ENCODE data around the gene ZFR2. TPM values are rescaled to one million over a fixed set of nuclear protein-coding genes. Genes with fewer than 3 reads are reported as not detected.

The ZFR2 gene
- total and polyA plus RNA-seq, 4 donors, result not detected

DNA sequence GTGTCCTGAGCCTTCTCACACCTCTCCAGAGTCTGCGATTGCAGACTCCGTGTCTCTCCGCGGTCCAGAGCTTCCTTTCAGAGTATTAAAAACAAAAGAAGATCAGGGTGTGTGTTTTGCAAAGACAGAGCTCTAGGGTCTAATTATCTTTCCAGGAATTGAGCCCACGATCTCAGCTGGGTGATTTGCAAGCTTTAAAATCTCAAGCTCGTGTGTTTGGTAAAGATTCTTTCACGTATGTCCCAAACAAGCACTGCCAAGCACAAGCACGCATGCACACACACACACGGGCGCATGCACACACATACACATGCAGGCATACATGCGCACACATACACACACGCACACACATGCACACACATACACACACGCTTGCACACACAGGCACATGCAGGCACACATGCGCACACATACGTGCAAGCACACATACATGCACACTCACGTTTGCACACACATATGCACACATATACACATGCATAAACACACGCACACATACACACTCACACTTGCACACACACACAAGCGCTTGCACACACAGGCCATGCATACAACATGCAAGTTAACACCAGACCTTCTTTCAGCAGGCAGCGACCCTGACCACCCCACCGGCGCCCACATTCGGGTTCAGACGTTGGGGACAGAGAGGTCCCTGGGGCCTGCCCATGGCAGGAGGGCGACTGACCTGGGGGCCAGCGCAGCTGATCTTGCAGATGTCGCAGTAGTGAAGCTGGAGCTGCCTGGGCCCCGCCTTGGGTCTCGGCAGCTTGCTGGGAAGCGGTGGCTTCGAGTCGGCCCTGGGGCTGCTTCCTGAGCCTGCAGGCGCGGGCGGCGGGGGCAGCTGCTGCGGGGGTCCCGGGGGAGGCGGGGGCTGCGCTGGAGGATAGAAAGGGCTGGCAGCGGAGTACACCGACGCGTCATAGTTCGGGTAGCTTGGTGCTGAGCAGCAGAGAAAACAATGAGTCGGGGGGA, 37.9 kb downstream of the ZFR2 start:
- Histone ChIP-seq H3K36me3 (ENCODE audit: control insufficient read depth in 4 of 4, insufficient read depth in 3 of 4, low read depth in 1 of 4, low read length in 3 of 4) (no peaks in the 10 kb centered on the region), H3K4me1 (ENCODE audit: control insufficient read depth in 4 of 4, insufficient read depth in 4 of 4, low read length in 3 of 4) (no peaks in the 10 kb centered on the region), H3K27me3 (ENCODE audit: control insufficient read depth in 4 of 4, insufficient read depth in 4 of 4, low read length in 3 of 4) (no peaks in the 10 kb centered on the region), H3K9ac (ENCODE audit: low read depth in 1 of 2, low read length in 2 of 2) (no peak overlapping the region), H3K4me3 (ENCODE audit: low read depth in 1 of 3, low read length in 3 of 3) (no peak overlapping the region), H3K27ac (ENCODE audit: low read depth in 1 of 2, low read length in 2 of 2) (no peak overlapping the region), H3K9me3 (ENCODE audit: control insufficient read depth in 4 of 4, low read length in 3 of 4) (no peaks in the 10 kb centered on the region)
- TF ChIP-seq RXRA (IDR thresholded peaks at IDR 0.05) (no peak), FOXA2 (IDR thresholded peaks at IDR 0.05) (no peak), TAF1 (conservative IDR thresholded peaks at IDR 0.05) (no peak), RAD21 (IDR thresholded peaks at IDR 0.05) (no peak), NR2F2 (IDR thresholded peaks at IDR 0.05) (no peak), FOXA1 (IDR thresholded peaks at IDR 0.05) (no peak), JUND (IDR thresholded peaks at IDR 0.05) (no peak), HNF4A (conservative IDR thresholded peaks at IDR 0.05) (no peak), EGR1 (IDR thresholded peaks at IDR 0.05; ENCODE audit: low read depth in 2 of 2) (no peak), GABPA (IDR thresholded peaks at IDR 0.05 in 1 of 2, conservative IDR thresholded peaks at IDR 0.05 in 1 of 2) (no peak), SP1 (IDR thresholded peaks at IDR 0.05) (no peak), YY1 (IDR thresholded peaks at IDR 0.05) (no peak), HNF4G (IDR thresholded peaks at IDR 0.05) (no peak)
- TF ChIP-seq, protein P1, sequence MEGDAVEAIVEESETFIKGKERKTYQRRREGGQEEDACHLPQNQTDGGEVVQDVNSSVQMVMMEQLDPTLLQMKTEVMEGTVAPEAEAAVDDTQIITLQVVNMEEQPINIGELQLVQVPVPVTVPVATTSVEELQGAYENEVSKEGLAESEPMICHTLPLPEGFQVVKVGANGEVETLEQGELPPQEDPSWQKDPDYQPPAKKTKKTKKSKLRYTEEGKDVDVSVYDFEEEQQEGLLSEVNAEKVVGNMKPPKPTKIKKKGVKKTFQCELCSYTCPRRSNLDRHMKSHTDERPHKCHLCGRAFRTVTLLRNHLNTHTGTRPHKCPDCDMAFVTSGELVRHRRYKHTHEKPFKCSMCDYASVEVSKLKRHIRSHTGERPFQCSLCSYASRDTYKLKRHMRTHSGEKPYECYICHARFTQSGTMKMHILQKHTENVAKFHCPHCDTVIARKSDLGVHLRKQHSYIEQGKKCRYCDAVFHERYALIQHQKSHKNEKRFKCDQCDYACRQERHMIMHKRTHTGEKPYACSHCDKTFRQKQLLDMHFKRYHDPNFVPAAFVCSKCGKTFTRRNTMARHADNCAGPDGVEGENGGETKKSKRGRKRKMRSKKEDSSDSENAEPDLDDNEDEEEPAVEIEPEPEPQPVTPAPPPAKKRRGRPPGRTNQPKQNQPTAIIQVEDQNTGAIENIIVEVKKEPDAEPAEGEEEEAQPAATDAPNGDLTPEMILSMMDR (IDR thresholded peaks at IDR 0.05; ENCODE audit: low read depth, low read length, missing input control), result no peak
- TF ChIP-seq, protein P2, sequence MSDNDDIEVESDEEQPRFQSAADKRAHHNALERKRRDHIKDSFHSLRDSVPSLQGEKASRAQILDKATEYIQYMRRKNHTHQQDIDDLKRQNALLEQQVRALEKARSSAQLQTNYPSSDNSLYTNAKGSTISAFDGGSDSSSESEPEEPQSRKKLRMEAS (IDR thresholded peaks at IDR 0.05), result no peak
- TF ChIP-seq, protein P3, sequence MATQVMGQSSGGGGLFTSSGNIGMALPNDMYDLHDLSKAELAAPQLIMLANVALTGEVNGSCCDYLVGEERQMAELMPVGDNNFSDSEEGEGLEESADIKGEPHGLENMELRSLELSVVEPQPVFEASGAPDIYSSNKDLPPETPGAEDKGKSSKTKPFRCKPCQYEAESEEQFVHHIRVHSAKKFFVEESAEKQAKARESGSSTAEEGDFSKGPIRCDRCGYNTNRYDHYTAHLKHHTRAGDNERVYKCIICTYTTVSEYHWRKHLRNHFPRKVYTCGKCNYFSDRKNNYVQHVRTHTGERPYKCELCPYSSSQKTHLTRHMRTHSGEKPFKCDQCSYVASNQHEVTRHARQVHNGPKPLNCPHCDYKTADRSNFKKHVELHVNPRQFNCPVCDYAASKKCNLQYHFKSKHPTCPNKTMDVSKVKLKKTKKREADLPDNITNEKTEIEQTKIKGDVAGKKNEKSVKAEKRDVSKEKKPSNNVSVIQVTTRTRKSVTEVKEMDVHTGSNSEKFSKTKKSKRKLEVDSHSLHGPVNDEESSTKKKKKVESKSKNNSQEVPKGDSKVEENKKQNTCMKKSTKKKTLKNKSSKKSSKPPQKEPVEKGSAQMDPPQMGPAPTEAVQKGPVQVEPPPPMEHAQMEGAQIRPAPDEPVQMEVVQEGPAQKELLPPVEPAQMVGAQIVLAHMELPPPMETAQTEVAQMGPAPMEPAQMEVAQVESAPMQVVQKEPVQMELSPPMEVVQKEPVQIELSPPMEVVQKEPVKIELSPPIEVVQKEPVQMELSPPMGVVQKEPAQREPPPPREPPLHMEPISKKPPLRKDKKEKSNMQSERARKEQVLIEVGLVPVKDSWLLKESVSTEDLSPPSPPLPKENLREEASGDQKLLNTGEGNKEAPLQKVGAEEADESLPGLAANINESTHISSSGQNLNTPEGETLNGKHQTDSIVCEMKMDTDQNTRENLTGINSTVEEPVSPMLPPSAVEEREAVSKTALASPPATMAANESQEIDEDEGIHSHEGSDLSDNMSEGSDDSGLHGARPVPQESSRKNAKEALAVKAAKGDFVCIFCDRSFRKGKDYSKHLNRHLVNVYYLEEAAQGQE (IDR thresholded peaks at IDR 0.05), result no peak
- TF ChIP-seq, protein P4, sequence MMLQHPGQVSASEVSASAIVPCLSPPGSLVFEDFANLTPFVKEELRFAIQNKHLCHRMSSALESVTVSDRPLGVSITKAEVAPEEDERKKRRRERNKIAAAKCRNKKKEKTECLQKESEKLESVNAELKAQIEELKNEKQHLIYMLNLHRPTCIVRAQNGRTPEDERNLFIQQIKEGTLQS (IDR thresholded peaks at IDR 0.05), result no peak
- TF ChIP-seq, protein P5, sequence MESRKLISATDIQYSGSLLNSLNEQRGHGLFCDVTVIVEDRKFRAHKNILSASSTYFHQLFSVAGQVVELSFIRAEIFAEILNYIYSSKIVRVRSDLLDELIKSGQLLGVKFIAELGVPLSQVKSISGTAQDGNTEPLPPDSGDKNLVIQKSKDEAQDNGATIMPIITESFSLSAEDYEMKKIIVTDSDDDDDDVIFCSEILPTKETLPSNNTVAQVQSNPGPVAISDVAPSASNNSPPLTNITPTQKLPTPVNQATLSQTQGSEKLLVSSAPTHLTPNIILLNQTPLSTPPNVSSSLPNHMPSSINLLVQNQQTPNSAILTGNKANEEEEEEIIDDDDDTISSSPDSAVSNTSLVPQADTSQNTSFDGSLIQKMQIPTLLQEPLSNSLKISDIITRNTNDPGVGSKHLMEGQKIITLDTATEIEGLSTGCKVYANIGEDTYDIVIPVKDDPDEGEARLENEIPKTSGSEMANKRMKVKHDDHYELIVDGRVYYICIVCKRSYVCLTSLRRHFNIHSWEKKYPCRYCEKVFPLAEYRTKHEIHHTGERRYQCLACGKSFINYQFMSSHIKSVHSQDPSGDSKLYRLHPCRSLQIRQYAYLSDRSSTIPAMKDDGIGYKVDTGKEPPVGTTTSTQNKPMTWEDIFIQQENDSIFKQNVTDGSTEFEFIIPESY (IDR thresholded peaks at IDR 0.05), result no peak
- DNase-seq (ENCODE audit: low spot score), result no peak
- 73% methylated on average over 45 of the region's 45 CpGs for WGBS
